ENCODE measurements around the gene PDHX.

Gene PDHX

GRCh38 chr11:35012467-35013191 lies 96.2 kb downstream of the PDHX start:
- POLR2A ChIA-PET = no interaction called here
- no peak for DNase-seq (ENCODE audit: extremely low spot score)
- CTCF ChIA-PET = no interaction called here
- no peak for TF ChIP-seq FOXM1 (IDR thresholded peaks at IDR 0.05; ENCODE audit: borderline replicate concordance)
- TF ChIP-seq ARNT (IDR thresholded peaks at IDR 0.05) = no peak
- no peak for TF ChIP-seq FOXA1 (IDR thresholded peaks at IDR 0.05)
- TF ChIP-seq, protein P1, sequence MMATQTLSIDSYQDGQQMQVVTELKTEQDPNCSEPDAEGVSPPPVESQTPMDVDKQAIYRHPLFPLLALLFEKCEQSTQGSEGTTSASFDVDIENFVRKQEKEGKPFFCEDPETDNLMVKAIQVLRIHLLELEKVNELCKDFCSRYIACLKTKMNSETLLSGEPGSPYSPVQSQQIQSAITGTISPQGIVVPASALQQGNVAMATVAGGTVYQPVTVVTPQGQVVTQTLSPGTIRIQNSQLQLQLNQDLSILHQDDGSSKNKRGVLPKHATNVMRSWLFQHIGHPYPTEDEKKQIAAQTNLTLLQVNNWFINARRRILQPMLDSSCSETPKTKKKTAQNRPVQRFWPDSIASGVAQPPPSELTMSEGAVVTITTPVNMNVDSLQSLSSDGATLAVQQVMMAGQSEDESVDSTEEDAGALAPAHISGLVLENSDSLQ (IDR thresholded peaks at IDR 0.05) = no peak
- no peak for TF ChIP-seq FOXK2 (IDR thresholded peaks at IDR 0.05)
- no peak for TF ChIP-seq CTBP1 (IDR thresholded peaks at IDR 0.05; ENCODE audit: borderline replicate concordance)
- TF ChIP-seq ELF4 (IDR thresholded peaks at IDR 0.05) = no peak
- TF ChIP-seq ZNF384 (IDR thresholded peaks at IDR 0.05) = no peak
- no peak for TF ChIP-seq BHLHE40 (IDR thresholded peaks at IDR 0.05; ENCODE audit: borderline replicate concordance)
- no peak for TF ChIP-seq TARDBP (IDR thresholded peaks at IDR 0.05)
- TF ChIP-seq HDGF (IDR thresholded peaks at IDR 0.05; ENCODE audit: borderline replicate concordance) = no peak
- no peak for TF ChIP-seq SUZ12 (IDR thresholded peaks at IDR 0.05)

- CTCF ChIA-PET = no interaction called here
- POLR2A ChIA-PET = no interaction called here
- no peak for TF ChIP-seq FOXA1 (IDR thresholded peaks at IDR 0.05)
- no peak for TF ChIP-seq CTBP1 (IDR thresholded peaks at IDR 0.05; ENCODE audit: borderline replicate concordance)
- DNase-seq (ENCODE audit: extremely low spot score) = no peak
Observed at GRCh38 chr11:35013514-35014233, 97.3 kb downstream of the PDHX start.

DNA sequence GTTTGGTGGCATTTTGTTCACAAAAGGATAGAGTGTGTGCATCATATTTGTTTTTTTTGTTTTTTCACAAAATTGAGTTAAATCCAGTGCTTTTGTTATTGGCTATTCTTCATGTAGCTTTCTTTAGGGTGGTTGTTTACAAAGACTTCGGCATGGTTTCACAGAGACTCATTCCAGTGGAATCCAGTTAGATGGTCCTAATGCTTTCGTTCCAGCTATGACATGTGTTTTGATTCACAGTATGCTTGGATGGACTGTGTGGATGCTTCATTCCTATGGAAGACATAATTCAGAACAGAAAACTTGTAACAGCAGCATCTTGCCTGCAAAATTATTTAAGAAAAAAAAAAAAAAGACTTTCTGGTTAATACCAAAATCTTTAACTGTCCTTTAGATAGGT lies 97.9 kb downstream of the PDHX start:
- no peak for DNase-seq (ENCODE audit: extremely low spot score)
- ChIA-PET CTCF (no interaction called here), POLR2A (no interaction called here)
- TF ChIP-seq ARNT (IDR thresholded peaks at IDR 0.05) = no peak
- TF ChIP-seq NFRKB (IDR thresholded peaks at IDR 0.05) = no peak
- TF ChIP-seq, protein P1 (IDR thresholded peaks at IDR 0.05) = no peak
- TF ChIP-seq FOXM1 (IDR thresholded peaks at IDR 0.05; ENCODE audit: borderline replicate concordance) = no peak
- TF ChIP-seq LEF1 (IDR thresholded peaks at IDR 0.05; ENCODE audit: borderline replicate concordance) = no peak
- TF ChIP-seq BHLHE40 (IDR thresholded peaks at IDR 0.05; ENCODE audit: borderline replicate concordance) = no peak
- no peak for TF ChIP-seq L3MBTL2 (conservative IDR thresholded peaks at IDR 0.05)
- no peak for TF ChIP-seq FOXK2 (IDR thresholded peaks at IDR 0.05)
- no peak for TF ChIP-seq SP1 (IDR thresholded peaks at IDR 0.05)
- TF ChIP-seq ZNF384 (IDR thresholded peaks at IDR 0.05) = no peak
- no peak for TF ChIP-seq SUZ12 (IDR thresholded peaks at IDR 0.05)
- TF ChIP-seq ELF4 (IDR thresholded peaks at IDR 0.05) = no peak
- TF ChIP-seq FOXA1 (IDR thresholded peaks at IDR 0.05) = no peak
- no peak for TF ChIP-seq CTBP1 (IDR thresholded peaks at IDR 0.05; ENCODE audit: borderline replicate concordance)
- TF ChIP-seq TARDBP (IDR thresholded peaks at IDR 0.05) = no peak
- no peak for TF ChIP-seq HDGF (IDR thresholded peaks at IDR 0.05; ENCODE audit: borderline replicate concordance)

- ChIA-PET POLR2A (no interaction called here), CTCF (no interaction called here)
- DNase-seq (ENCODE audit: extremely low spot score) = no peak
- TF ChIP-seq ARNT (IDR thresholded peaks at IDR 0.05) (no peak), HDGF (IDR thresholded peaks at IDR 0.05; ENCODE audit: borderline replicate concordance) (no peak), TARDBP (IDR thresholded peaks at IDR 0.05) (no peak), L3MBTL2 (conservative IDR thresholded peaks at IDR 0.05) (no peak), BHLHE40 (IDR thresholded peaks at IDR 0.05; ENCODE audit: borderline replicate concordance) (no peak), NFRKB (IDR thresholded peaks at IDR 0.05) (no peak), ELF4 (IDR thresholded peaks at IDR 0.05) (no peak), FOXM1 (IDR thresholded peaks at IDR 0.05; ENCODE audit: borderline replicate concordance) (no peak), ZNF384 (IDR thresholded peaks at IDR 0.05) (no peak), SP1 (IDR thresholded peaks at IDR 0.05) (no peak), CTBP1 (IDR thresholded peaks at IDR 0.05; ENCODE audit: borderline replicate concordance) (no peak), FOXA1 (IDR thresholded peaks at IDR 0.05) (no peak)
- TF ChIP-seq, protein P1 (IDR thresholded peaks at IDR 0.05) = no peak
Observed at GRCh38 chr11:35015621-35016387, 99.4 kb downstream of the PDHX start.

GRCh38 chr11:35016916-35017315 lies 100.5 kb downstream of the PDHX start:
- ChIA-PET POLR2A (no interaction called here), CTCF (no interaction called here)
- DNase-seq (ENCODE audit: extremely low spot score) = no peak
- TF ChIP-seq ZNF384 (IDR thresholded peaks at IDR 0.05) (no peak), FOXK2 (IDR thresholded peaks at IDR 0.05) (no peak), LEF1 (IDR thresholded peaks at IDR 0.05; ENCODE audit: borderline replicate concordance) (no peak), SP1 (IDR thresholded peaks at IDR 0.05) (no peak), CTBP1 (IDR thresholded peaks at IDR 0.05; ENCODE audit: borderline replicate concordance) (no peak), FOXA1 (IDR thresholded peaks at IDR 0.05) (no peak)
- TF ChIP-seq, protein P1 (IDR thresholded peaks at IDR 0.05) = no peak
